Activated CD4-positive, alpha-beta T cell treated with anti-CD3 and anti-CD28 coated beads, Interleukin-10, Interleukin-2, amounts not matched to agents 100 ng/mL and 50 ng/mL, durations not matched to agents 16 hours and 8 hours (primary cell): ENCODE measurements around the gene TBCK.

Experiments
- DNase-seq: peaks from one replicate; pipeline ENCODE4 v3.0.0-alpha.2; 2020

The TBCK gene

DNA sequence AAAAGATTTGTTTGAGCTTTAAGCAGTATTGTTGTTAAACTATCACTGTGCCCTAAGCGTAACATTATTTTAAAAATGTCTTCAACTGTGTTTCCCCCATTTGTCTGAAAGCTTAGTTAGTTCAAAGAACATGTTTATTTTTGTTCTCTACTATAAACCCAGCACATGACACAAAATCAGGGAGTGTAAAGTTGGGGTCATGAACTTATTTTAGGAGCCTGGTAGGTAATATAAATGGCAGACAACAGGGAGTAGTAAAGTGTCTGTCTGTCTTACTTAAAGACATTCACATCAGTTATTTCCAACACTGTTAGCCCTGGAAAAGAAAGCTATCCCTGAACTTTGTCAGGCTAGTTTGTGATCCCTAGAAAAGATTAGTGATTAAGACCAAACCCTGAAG, 4.2 kb upstream of the TBCK start:
- no peak for DNase-seq

- DNase-seq, result peak; percentile 51
Measured at GRCh38 chr4:106318511-106318910, 2.5 kb upstream of the TBCK start.

DNA sequence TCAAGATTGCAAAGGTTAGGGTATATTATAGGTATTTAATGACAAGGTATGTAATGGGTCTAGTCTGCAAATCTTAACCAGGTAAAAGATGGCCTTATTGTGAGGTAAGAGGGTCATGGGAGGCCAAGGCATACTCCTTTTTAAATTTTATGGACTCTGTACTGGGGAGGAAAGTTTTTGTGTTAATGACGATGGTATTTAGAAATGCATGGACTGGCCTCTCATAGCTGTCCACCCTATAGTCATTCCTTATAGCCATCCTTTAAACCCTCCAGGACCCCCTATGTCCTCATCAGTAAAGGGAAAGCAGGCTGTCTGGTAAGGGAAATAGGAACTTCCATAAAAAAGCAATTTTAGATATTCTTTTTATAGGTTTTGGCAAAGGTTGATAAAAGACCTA, 1.8 kb upstream of the TBCK start:
- DNase-seq, result no peak

- peak; percentile 15 for DNase-seq
Measured at GRCh38 chr4:106316773-106317409, 882 bp upstream of the TBCK start.

- DNase-seq, result peak; percentile 61
Measured at GRCh38 chr4:106315476-106315967, 487 bp downstream of the TBCK start.

GRCh38 chr4:106314960-106315359, 1.0 kb downstream of the TBCK start:
- no peak for DNase-seq

- no peak for DNase-seq
Measured at GRCh38 chr4:106312997-106313522, 2.9 kb downstream of the TBCK start.

DNA sequence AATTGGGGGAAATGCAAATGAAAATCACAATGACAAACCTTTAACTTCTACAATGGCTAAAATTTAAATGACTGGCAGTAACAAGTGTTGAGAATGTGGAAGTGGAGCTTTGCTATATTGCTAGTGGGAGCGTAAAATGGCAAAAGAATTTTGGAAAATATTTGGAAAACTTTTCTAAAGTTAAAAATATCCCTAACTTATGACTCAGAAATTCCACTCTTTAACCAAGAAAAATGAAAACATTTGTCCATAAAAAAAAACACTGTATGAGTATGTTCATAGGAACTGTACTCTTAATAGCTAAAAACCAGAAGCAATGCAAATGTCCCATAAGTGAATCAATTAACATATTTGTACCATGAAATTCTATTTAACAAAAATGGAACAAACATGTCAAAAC, 3.6 kb downstream of the TBCK start:
- DNase-seq, result no peak

DNA sequence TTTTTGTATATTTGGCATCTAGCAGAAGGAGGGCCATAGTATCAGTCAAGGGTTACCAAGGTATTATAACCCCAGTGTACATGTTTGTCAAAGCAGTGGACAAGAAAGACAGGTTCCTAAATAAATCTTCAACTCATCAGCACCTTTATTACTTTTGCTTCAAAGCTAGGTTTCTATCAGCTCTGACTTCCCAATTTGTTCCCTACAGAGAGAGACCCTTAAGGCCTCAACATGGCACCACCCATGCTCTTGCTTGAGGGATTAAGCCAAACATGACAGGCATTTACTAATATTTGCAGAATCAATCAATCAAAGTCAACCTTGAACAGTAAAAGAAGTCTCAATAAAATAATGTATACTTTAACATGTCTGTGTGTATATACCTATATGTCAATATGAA, 9.4 kb downstream of the TBCK start:
- DNase-seq, result no peak

DNA sequence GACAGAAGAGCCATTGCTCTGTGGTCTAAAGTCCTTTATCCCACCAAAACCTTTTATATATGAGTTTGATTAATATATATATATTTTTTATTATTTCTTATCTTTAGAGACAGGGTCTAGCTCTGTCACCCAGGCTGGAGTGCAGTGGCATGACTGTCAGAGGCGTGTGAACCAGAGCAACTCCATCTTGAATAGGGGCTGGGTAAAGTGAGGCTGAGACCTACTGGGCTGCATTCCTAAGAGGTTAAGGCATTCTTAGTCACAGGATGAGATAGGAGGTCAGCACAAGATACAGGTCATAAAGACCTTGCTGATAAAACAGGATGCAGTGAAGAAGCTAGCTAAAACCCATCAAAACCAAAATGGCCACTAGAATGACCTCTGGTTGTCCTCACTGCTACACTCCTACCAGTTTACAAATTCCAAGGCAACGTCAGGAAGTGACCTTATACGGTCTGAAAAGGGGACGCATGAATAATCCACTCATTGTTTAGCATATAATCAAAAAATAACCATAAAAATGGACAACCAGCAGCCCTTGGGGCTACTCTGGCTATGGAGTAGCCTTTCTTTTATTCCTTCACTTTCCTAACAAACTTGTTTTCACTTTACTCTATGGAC, 10.5 kb downstream of the TBCK start:
- DNase-seq, result no peak

- DNase-seq, result no peak
Measured at GRCh38 chr4:106304632-106305031, 11.4 kb downstream of the TBCK start.

DNA sequence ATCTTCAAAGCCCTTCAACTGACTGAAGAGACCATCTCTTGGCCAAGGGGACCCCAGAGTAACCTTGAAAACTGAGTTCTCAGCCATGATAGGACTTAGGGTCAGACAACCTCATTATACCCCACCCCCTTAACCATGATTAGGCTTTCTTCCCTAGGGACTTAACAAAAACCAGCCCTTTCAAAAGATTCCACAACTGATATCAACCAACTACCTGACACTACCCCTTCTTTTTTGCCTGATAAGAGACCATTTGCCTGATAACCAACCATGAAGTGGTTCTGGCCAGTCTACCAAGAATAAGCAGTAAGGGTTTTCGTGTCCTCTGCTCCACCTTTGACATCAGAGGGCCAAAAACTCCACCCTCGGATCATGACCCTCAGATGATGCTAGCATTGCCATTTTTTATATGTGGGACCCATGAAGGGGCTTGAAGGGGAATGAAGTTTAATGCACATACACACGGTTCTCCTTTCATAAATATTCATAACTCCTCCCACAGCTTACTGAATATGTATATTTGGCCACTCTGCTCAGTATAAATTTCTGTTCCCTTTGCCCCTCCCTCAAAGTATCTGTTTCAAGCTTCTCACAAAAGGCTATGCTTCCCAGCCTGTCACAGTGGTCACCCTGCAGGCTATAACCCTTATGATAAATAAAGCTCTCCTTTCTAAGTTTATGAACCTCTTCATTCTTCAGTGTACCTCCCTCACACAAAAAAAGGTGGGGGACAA, 12.3 kb downstream of the TBCK start:
- no peak for DNase-seq

DNA sequence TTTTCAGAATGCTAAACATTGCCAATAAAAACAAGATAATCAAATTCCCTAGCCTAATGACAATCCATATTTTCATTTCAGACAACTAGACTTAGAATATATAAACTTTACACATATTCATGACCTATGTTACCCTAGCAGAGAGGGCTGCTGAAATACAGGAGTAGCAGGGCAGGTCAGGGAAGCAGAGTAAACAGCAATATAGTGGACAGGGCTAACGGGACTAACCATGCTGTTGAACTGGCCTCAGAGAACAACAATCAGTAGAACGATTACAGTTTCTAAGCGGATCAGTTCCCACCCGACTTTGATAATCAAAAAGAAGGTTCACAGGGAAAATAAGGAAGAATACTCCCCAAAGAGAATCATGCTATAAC, 14.0 kb downstream of the TBCK start:
- no peak for DNase-seq

GRCh38 chr4:106301393-106302061, 14.5 kb downstream of the TBCK start:
- no peak for DNase-seq

GRCh38 chr4:106299977-106300376, 16.0 kb downstream of the TBCK start:
- no peak for DNase-seq

GRCh38 chr4:106297245-106298035, 18.6 kb downstream of the TBCK start:
- no peak for DNase-seq

GRCh38 chr4:106294062-106294461, 21.9 kb downstream of the TBCK start:
- no peak for DNase-seq

- DNase-seq, result no peak
Measured at GRCh38 chr4:106291678-106292077, 24.3 kb downstream of the TBCK start.

- DNase-seq, result no peak
Measured at GRCh38 chr4:106289737-106290136, 26.3 kb downstream of the TBCK start.

- DNase-seq, result peak; percentile 4
Measured at GRCh38 chr4:106287353-106287969, 28.5 kb downstream of the TBCK start.

DNA sequence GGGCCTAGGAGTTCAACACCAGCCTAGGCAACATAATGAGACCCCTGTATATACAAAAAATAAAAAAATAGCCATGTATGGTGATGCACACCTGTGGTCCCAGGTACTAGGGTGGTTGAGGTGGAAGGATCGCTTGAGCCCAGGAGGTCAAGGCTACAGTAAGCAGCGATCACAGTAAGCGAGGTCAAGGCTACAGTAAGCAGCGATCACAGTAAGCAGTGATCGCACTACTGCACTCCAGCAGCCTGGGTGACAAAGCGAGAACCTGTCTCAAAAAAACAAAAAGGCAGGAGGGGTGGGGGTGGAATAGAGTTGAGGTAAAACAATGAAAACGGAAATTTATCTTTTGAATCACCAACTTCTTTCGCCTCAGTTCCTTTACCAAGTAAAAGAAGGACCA, 29.4 kb downstream of the TBCK start:
- no peak for DNase-seq

GRCh38 chr4:106284227-106284626, 31.8 kb downstream of the TBCK start:
- DNase-seq, result no peak
